Upper lobe of left lung (tissue), 6 donors: Measurements from ENCODE around the gene RRP36. TPM values are rescaled to one million over a fixed set of nuclear protein-coding genes. Genes with fewer than 3 reads are reported as not detected.
A peak's percentile ranks its signal among the peaks of the same experiment; 100 is the strongest.

Experiments
- ATAC-seq, 2 donors: fragments of 200-7000 bp; cut with Tn5 transposase; one replicate each; pipeline ENCODE4 v1.9.1; 2022; ENCODE audit warnings: mild to moderate bottlenecking in 2 of 2, moderate library complexity in 2 of 2; ENCODE audit not compliant: low FRiP score in 2 of 2
- DNase-seq, 2 donors: peaks; one replicate each; pipeline ENCODE4 v3.0.0-alpha.2; 2019 to 2020
- H3K27ac ChIP-seq, 4 donors: fragments of 200-600 bp; sonication (generic); one replicate each; pipeline ENCODE4 v1.5.1; 2016 to 2019
- H3K27me3 ChIP-seq, 4 donors: fragments of 200-600 bp; sonication (generic); one replicate each; pipeline ENCODE4 v1.5.1; 2017 to 2019
- H3K36me3 ChIP-seq, 4 donors: fragments of 200-600 bp; sonication (generic); one replicate each; pipeline ENCODE4 v1.5.1; 2016 to 2019
- H3K4me1 ChIP-seq, 4 donors: fragments of 200-600 bp; sonication (generic); one replicate each; pipeline ENCODE4 v1.5.1; 2018 to 2019
- H3K4me3 ChIP-seq, 4 donors: fragments of 200-600 bp; sonication (generic); one replicate each; pipeline ENCODE4 v1.5.1; 2017 to 2019; ENCODE audit warnings: mild to moderate bottlenecking in 2 of 4, moderate library complexity in 1 of 4
- H3K9me3 ChIP-seq, 4 donors: fragments of 200-600 bp; sonication (generic); one replicate each; pipeline ENCODE4 v1.5.1; 2018 to 2019
- CTCF ChIP-seq, 6 experiments: fragments of 450-650 bp in 4 of 6; fragments of 200-600 bp in 2 of 6; sonication (generic) in 2 of 6; IDR thresholded peaks; one replicate each; pipeline ENCODE4 v1.5.1; 2016 to 2019; ENCODE audit warnings: antibody characterized with exemption in 6 of 6
- EP300 ChIP-seq, 4 donors: sonication (generic); formaldehyde crosslinking; IDR thresholded peaks; one replicate each; pipeline ENCODE4 v1.5.1; 2017; ENCODE audit warnings: antibody characterized with exemption in 4 of 4, control low read depth in 2 of 4
- POLR2A ChIP-seq, 4 donors: fragments of 450-650 bp; IDR thresholded peaks; one replicate each; pipeline ENCODE4 v1.5.1; 2016 to 2017; ENCODE audit warnings: antibody characterized with exemption in 4 of 4, mild to moderate bottlenecking in 2 of 4
- POLR2AphosphoS5 ChIP-seq, 2 donors: sonication (generic); formaldehyde crosslinking; IDR thresholded peaks; one replicate each; pipeline ENCODE4 v1.5.1; 2017; ENCODE audit warnings: antibody characterized with exemption in 2 of 2
- WGBS, 2 donors: methylation state at CpG; one replicate each; pipeline ENCODE4 v1.1.5; 2017 to 2018; 5-methylcytosine and 5-hydroxymethylcytosine counted together
- total RNA-seq, 6 donors: library from RNA; depleted of rRNA in 4 of 6; stranded (reverse); fragments of >200 nt in 4 of 6; gene quantifications; one replicate each; pipeline versions ENCODE4 v1.1.0 to v1.2.1, GENCODE V29; 2016 to 2021
- donor health status: DM: no; HTN: no; CAD: no; lungs with moderate emphysema.
- donor health status: DM: no; HTN: yes; CAD: no; lungs with severe emphysema.

The RRP36 gene
- total RNA-seq, 6 donors from 2014 or later = 32.0 to 77.2 (median 45.9) TPM

- Histone ChIP-seq H3K9me3 (no peaks in the 10 kb centered on the region), H3K27ac (peak within 1 kb of the TSS; percentile 88 to 97 (median 92)), H3K4me1 (peaks cover 26 to 43% (median 29%) of the 10 kb centered on the region in 4 donors), H3K27me3 (no peaks in the 10 kb centered on the region), H3K4me3 (peak within 1 kb of the TSS; percentile 80 to 98 (median 92)), H3K36me3 (no peaks in the 10 kb centered on the region)
- 0% methylated on average over 24 to 36 of the region's 59 CpGs for WGBS, 2 donors
- peak; percentile 90 to 93 for DNase-seq
- TF ChIP-seq EP300 (IDR thresholded peaks at IDR 0.05) (no peak), CTCF (IDR thresholded peaks at IDR 0.05) (peak in 1 of 6 experiments; percentile 5), POLR2AphosphoS5 (IDR thresholded peaks at IDR 0.05) (peak; percentile 73 to 94), POLR2A (IDR thresholded peaks at IDR 0.05) (peak in 3 of 4 donors; percentile 33 to 86 (median 64))
- peak; percentile 96 to 99 for ATAC-seq
These were observed 42.4 kb upstream of the RRP36 start, which contains the start of gene PEX6 for GRCh38 chr6:42978839-42979522. Gene PEX6 (minus strand): TSS chr6:42979181. CDS start chr6:42979150, 31 bp downstream.

GRCh38 chr6:42979523-42980177, 41.8 kb upstream of the RRP36 start:
- H3K4me3 ChIP-seq = peak overlapping the region; percentile 80 to 98 (median 92)
- H3K36me3 ChIP-seq = no peaks in the 10 kb centered on the region
- DNase-seq (no peak), ATAC-seq (peak in 1 of 2 donors; percentile 2)
- WGBS, 2 donors = 37% methylated on average over 9 of the region's 9 CpGs
- H3K27ac ChIP-seq = peak overlapping the region; percentile 88 to 97 (median 92)
- H3K27me3 ChIP-seq = no peaks in the 10 kb centered on the region
- no peaks in the 10 kb centered on the region for H3K9me3 ChIP-seq
- TF ChIP-seq CTCF (IDR thresholded peaks at IDR 0.05) (no peak), EP300 (IDR thresholded peaks at IDR 0.05) (no peak), POLR2AphosphoS5 (IDR thresholded peaks at IDR 0.05) (no peak), POLR2A (IDR thresholded peaks at IDR 0.05) (no peak)
- H3K4me1 ChIP-seq = peaks cover 26 to 44% (median 29%) of the 10 kb centered on the region in 4 donors

GRCh38 chr6:42981836-42982235, 39.6 kb upstream of the RRP36 start:
- no peaks in the 10 kb centered on the region for H3K9me3 ChIP-seq
- DNase-seq (no peak), ATAC-seq (no peak)
- H3K27ac ChIP-seq = no peak overlapping the region
- H3K27me3 ChIP-seq = no peaks in the 10 kb centered on the region
- peaks cover 34 to 54% (median 47%) of the 10 kb centered on the region in 4 donors for H3K4me1 ChIP-seq
- no peak overlapping the region for H3K4me3 ChIP-seq
- 74 to 87% methylated on average over 5 of the region's 5 CpGs for WGBS, 2 donors
- no peak for TF ChIP-seq EP300 (IDR thresholded peaks at IDR 0.05)
- no peak for TF ChIP-seq POLR2A (IDR thresholded peaks at IDR 0.05)
- no peak for TF ChIP-seq POLR2AphosphoS5 (IDR thresholded peaks at IDR 0.05)
- no peak for TF ChIP-seq CTCF (IDR thresholded peaks at IDR 0.05)
- no peaks in the 10 kb centered on the region for H3K36me3 ChIP-seq

- WGBS, 2 donors = 0% methylated on average over 25 to 56 of the region's 59 CpGs
- Histone ChIP-seq H3K4me1 (peaks cover 34 to 59% (median 53%) of the 10 kb centered on the region in 4 donors), H3K27me3 (no peaks in the 10 kb centered on the region), H3K36me3 (peaks cover 0 to 2% (median 0%) of the 10 kb centered on the region in 4 donors), H3K9me3 (no peaks in the 10 kb centered on the region), H3K27ac (peak within 1 kb of the TSS; percentile 74 to 92 (median 89)), H3K4me3 (peak within 1 kb of the TSS; percentile 74 to 97 (median 80))
- TF ChIP-seq POLR2AphosphoS5 (IDR thresholded peaks at IDR 0.05) (peak; percentile 18 to 89), POLR2A (IDR thresholded peaks at IDR 0.05) (peak in 3 of 4 donors; percentile 41 to 89 (median 87)), EP300 (IDR thresholded peaks at IDR 0.05) (no peak), CTCF (IDR thresholded peaks at IDR 0.05) (peak in 4 of 6 experiments; percentile 6 to 49 (median 32))
- DNase-seq (peak; percentile 96 to 99), ATAC-seq (peak; percentile 97 to 98)
These were observed 37.2 kb upstream of the RRP36 start, which contains the start of gene PPP2R5D for GRCh38 chr6:42984001-42984923. Gene PPP2R5D (plus strand): TSS chr6:42984570. CDS start chr6:42984678, 108 bp downstream.
